WTC11 (cell line): ENCODE data around the gene DNAJC3.

ENCODE experiments used
- ATF2 ChIP-seq: sonication (generic); formaldehyde crosslinking; IDR thresholded peaks from 2 replicates; pipeline ENCODE4 v1.8.1; 2022; ENCODE audit warnings: low read depth, missing genetic modification reagents, borderline replicate concordance
- ETV6 ChIP-seq: sonication (generic); formaldehyde crosslinking; IDR thresholded peaks from 2 replicates; pipeline ENCODE4 v1.8.1; 2022; ENCODE audit warnings: mild to moderate bottlenecking, missing genetic modification reagents
- GTF2I ChIP-seq: fragments of 250-450 bp; sonication (Bioruptor Pico); conservative IDR thresholded peaks from 2 replicates; pipeline ENCODE4 v1.4.0; 2021; ENCODE audit warnings: mild to moderate bottlenecking
- HMGXB4 ChIP-seq: sonication (generic); formaldehyde crosslinking; IDR thresholded peaks from 2 replicates; pipeline ENCODE4 v1.8.1; 2023; ENCODE audit warnings: mild to moderate bottlenecking, moderate library complexity, missing genetic modification reagents
- KAT7 ChIP-seq: sonication (generic); formaldehyde crosslinking; IDR thresholded peaks from 2 replicates; pipeline ENCODE4 v1.8.1; 2023; ENCODE audit warnings: missing genetic modification reagents, mild to moderate bottlenecking, borderline replicate concordance
- MAX ChIP-seq: sonication (generic); formaldehyde crosslinking; IDR thresholded peaks from 2 replicates; pipeline ENCODE4 v1.8.0; 2022; ENCODE audit warnings: mild to moderate bottlenecking, missing genetic modification reagents
- NR2C2 ChIP-seq: sonication (generic); formaldehyde crosslinking; IDR thresholded peaks from 2 replicates; pipeline ENCODE4 v1.8.0; 2022; ENCODE audit warnings: mild to moderate bottlenecking, missing genetic modification reagents
- NR3C1 ChIP-seq: sonication (generic); formaldehyde crosslinking; conservative IDR thresholded peaks from 2 replicates; pipeline ENCODE4 v1.8.1; 2023; ENCODE audit warnings: low read depth, mild to moderate bottlenecking, missing genetic modification reagents
- RELA ChIP-seq: sonication (generic); formaldehyde crosslinking; IDR thresholded peaks from 2 replicates; pipeline ENCODE4 v1.8.1; 2022; ENCODE audit warnings: missing genetic modification reagents, mild to moderate bottlenecking, borderline replicate concordance
- SMAD3 ChIP-seq: sonication (generic); formaldehyde crosslinking; IDR thresholded peaks from 2 replicates; pipeline ENCODE4 v1.8.0; 2022; ENCODE audit warnings: missing genetic modification reagents, mild to moderate bottlenecking, borderline replicate concordance
- SP1 ChIP-seq: sonication (generic); formaldehyde crosslinking; conservative IDR thresholded peaks from 2 replicates; pipeline ENCODE4 v1.8.1; 2022; ENCODE audit warnings: missing genetic modification reagents
- ZNF121 ChIP-seq: sonication (generic); formaldehyde crosslinking; IDR thresholded peaks from 2 replicates; pipeline ENCODE4 v1.8.0; 2023; ENCODE audit warnings: missing genetic modification reagents
- ZNF263 ChIP-seq: sonication (generic); formaldehyde crosslinking; IDR thresholded peaks from 2 replicates; pipeline ENCODE4 v1.8.1; 2022; ENCODE audit warnings: low read depth, mild to moderate bottlenecking, moderate library complexity, missing genetic modification reagents
- TF ChIP-seq, protein P1 (sequence below): fragments of 200-600 bp; IDR thresholded peaks from 2 replicates; pipeline ENCODE4 v1.8.0; 2022; ENCODE audit warnings: antibody characterized with exemption

DNA sequence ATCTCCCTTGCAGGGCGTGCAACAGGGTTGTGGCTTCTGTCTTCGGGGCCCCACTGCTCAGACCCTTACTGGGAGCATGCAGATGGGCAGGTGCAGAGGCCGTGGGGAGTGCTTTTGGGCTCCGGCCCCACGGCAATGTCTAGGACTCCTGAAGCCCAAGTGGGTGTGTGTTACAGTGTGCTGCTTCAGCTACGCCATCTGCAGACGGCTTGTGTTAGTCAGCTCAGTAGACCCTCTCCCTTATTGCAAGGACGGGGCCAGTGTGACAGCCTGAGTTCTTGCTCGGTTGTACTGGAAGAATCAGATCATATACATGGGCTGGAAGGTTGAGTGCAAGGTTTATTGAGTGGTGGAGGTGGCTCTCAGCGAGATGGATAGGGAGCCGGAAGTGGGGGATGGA is 39.3 kb downstream of the DNAJC3 start:
- TF ChIP-seq, protein P1, sequence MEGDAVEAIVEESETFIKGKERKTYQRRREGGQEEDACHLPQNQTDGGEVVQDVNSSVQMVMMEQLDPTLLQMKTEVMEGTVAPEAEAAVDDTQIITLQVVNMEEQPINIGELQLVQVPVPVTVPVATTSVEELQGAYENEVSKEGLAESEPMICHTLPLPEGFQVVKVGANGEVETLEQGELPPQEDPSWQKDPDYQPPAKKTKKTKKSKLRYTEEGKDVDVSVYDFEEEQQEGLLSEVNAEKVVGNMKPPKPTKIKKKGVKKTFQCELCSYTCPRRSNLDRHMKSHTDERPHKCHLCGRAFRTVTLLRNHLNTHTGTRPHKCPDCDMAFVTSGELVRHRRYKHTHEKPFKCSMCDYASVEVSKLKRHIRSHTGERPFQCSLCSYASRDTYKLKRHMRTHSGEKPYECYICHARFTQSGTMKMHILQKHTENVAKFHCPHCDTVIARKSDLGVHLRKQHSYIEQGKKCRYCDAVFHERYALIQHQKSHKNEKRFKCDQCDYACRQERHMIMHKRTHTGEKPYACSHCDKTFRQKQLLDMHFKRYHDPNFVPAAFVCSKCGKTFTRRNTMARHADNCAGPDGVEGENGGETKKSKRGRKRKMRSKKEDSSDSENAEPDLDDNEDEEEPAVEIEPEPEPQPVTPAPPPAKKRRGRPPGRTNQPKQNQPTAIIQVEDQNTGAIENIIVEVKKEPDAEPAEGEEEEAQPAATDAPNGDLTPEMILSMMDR: no peak
- TF ChIP-seq HMGXB4 (CRISPR knock-in tag) (no peak), MAX (CRISPR knock-in tag) (no peak), ZNF263 (CRISPR knock-in tag) (no peak), RELA (no peak), SP1 (CRISPR knock-in tag) (no peak), KAT7 (CRISPR knock-in tag) (no peak), NR2C2 (no peak), SMAD3 (no peak), NR3C1 (CRISPR knock-in tag) (no peak), ATF2 (CRISPR knock-in tag) (no peak), GTF2I (CRISPR knock-in tag) (no peak), ETV6 (CRISPR knock-in tag) (no peak), ZNF121 (no peak)
